GM12875 (cell line): ENCODE data around the gene ATP6V0D1.

Experiments
- H3K4me3 ChIP-seq: one replicate; pipeline ENCODE4 v1.5.1; 2011; ENCODE audit warnings: low read depth, low read length, control low read depth
- TF ChIP-seq, protein P1 (sequence below): IDR thresholded peaks from 2 replicates; pipeline ENCODE4 v1.5.1; 2011; ENCODE audit warnings: low read depth, mild to moderate bottlenecking, control low read depth, inconsistent platforms, low read length, moderate library complexity, borderline replicate concordance; ENCODE audit not compliant: insufficient read depth

The ATP6V0D1 gene

GRCh38 chr16:67388191-67388590, 92.8 kb downstream of the ATP6V0D1 start:
- H3K4me3 ChIP-seq, result no peak overlapping the region
- TF ChIP-seq, protein P1, sequence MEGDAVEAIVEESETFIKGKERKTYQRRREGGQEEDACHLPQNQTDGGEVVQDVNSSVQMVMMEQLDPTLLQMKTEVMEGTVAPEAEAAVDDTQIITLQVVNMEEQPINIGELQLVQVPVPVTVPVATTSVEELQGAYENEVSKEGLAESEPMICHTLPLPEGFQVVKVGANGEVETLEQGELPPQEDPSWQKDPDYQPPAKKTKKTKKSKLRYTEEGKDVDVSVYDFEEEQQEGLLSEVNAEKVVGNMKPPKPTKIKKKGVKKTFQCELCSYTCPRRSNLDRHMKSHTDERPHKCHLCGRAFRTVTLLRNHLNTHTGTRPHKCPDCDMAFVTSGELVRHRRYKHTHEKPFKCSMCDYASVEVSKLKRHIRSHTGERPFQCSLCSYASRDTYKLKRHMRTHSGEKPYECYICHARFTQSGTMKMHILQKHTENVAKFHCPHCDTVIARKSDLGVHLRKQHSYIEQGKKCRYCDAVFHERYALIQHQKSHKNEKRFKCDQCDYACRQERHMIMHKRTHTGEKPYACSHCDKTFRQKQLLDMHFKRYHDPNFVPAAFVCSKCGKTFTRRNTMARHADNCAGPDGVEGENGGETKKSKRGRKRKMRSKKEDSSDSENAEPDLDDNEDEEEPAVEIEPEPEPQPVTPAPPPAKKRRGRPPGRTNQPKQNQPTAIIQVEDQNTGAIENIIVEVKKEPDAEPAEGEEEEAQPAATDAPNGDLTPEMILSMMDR, result no peak
